HG03558 (cell line): ENCODE data around the gene CNTNAP5.

Source experiments
- ATAC-seq: cut with Tn5 transposase; IDR thresholded peaks from one replicate; pipeline ENCODE4 v1.9.1; 2021; ENCODE audit warnings: moderate number of reproducible peaks; ENCODE audit not compliant: unreplicated experiment; ENCODE audit errors: extremely low read depth

CNTNAP5 gene

GRCh38 chr2:124832521-124832920, 807.4 kb downstream of the CNTNAP5 start:
- ATAC-seq: no peak

GRCh38 chr2:124834331-124834730, 809.2 kb downstream of the CNTNAP5 start:
- ATAC-seq: no peak

- no peak for ATAC-seq
Measured at GRCh38 chr2:124835331-124835730, 810.2 kb downstream of the CNTNAP5 start.

- ATAC-seq: no peak
Measured at GRCh38 chr2:124836416-124836815, 811.3 kb downstream of the CNTNAP5 start.

- no peak for ATAC-seq
Measured at GRCh38 chr2:124837496-124837895, 812.4 kb downstream of the CNTNAP5 start.

- no peak for ATAC-seq
Measured at GRCh38 chr2:124838406-124838805, 813.3 kb downstream of the CNTNAP5 start.

GRCh38 chr2:124867247-124867646, 842.2 kb downstream of the CNTNAP5 start:
- ATAC-seq: no peak

- ATAC-seq: no peak
Measured at GRCh38 chr2:124874219-124874618, 849.1 kb downstream of the CNTNAP5 start.

GRCh38 chr2:124874676-124875075, 849.6 kb downstream of the CNTNAP5 start:
- no peak for ATAC-seq

GRCh38 chr2:124875627-124876244, 850.6 kb downstream of the CNTNAP5 start:
- no peak for ATAC-seq

GRCh38 chr2:124877141-124877577, 852.1 kb downstream of the CNTNAP5 start:
- no peak for ATAC-seq

GRCh38 chr2:124879640-124880039, 854.6 kb downstream of the CNTNAP5 start:
- ATAC-seq: no peak

- ATAC-seq: no peak
Measured at GRCh38 chr2:124880995-124881394, 855.9 kb downstream of the CNTNAP5 start.

GRCh38 chr2:124882423-124882822, 857.3 kb downstream of the CNTNAP5 start:
- ATAC-seq: no peak

- no peak for ATAC-seq
Measured at GRCh38 chr2:124883595-124883994, 858.5 kb downstream of the CNTNAP5 start.

- ATAC-seq: no peak
Measured at GRCh38 chr2:124884315-124884714, 859.2 kb downstream of the CNTNAP5 start.

GRCh38 chr2:124886216-124886615, 861.1 kb downstream of the CNTNAP5 start:
- ATAC-seq: no peak

- no peak for ATAC-seq
Measured at GRCh38 chr2:124887466-124887865, 862.4 kb downstream of the CNTNAP5 start.

GRCh38 chr2:124888431-124888830, 863.3 kb downstream of the CNTNAP5 start:
- ATAC-seq: no peak

GRCh38 chr2:124894199-124894598, 869.1 kb downstream of the CNTNAP5 start:
- no peak for ATAC-seq

GRCh38 chr2:124898827-124899226, 873.7 kb downstream of the CNTNAP5 start:
- ATAC-seq: no peak

GRCh38 chr2:124908411-124908810, 883.3 kb downstream of the CNTNAP5 start:
- no peak for ATAC-seq

GRCh38 chr2:124911560-124911959, 886.5 kb downstream of the CNTNAP5 start:
- ATAC-seq: no peak
